KMS-11 (cell line): ENCODE data around the gene RASA3.
"Not testable (repeated sequence)": the region's sequence is repeated elsewhere in the genome, so short reads cannot be mapped to it uniquely, and the experiment has no call there.

ENCODE experiments used
- H2AFZ ChIP-seq: fragments of 200-600 bp; sonication (generic); 2 replicates; pipeline ENCODE4 v1.6.1; 2016; ENCODE audit warnings: antibody characterized with exemption, mixed run types, low read depth
- H3K27ac ChIP-seq: fragments of 200-600 bp; sonication (generic); 2 replicates; pipeline ENCODE4 v1.6.1; 2016; ENCODE audit warnings: mild to moderate bottlenecking, mixed run types
- H3K27me3 ChIP-seq: fragments of 200-600 bp; sonication (generic); 2 replicates; pipeline ENCODE4 v1.6.1; 2017; ENCODE audit warnings: mild to moderate bottlenecking, low read depth, mixed run types, moderate library complexity; ENCODE audit not compliant: insufficient read depth
- H3K36me3 ChIP-seq: fragments of 200-600 bp; sonication (generic); 2 replicates; pipeline ENCODE4 v1.6.1; 2017; ENCODE audit warnings: mild to moderate bottlenecking, mixed run types; ENCODE audit not compliant: insufficient read depth
- H3K4me1 ChIP-seq: fragments of 200-600 bp; sonication (generic); 2 replicates; pipeline ENCODE4 v1.6.1; 2016; ENCODE audit warnings: mild to moderate bottlenecking, low read depth, mixed run types; ENCODE audit not compliant: poor library complexity, severe bottlenecking
- H3K4me2 ChIP-seq: fragments of 200-600 bp; sonication (generic); 2 replicates; pipeline ENCODE4 v1.7.0; 2016; ENCODE audit warnings: mild to moderate bottlenecking, mixed run types
- H3K4me3 ChIP-seq: fragments of 200-600 bp; sonication (generic); IDR thresholded peaks from 2 replicates; pipeline ENCODE4 v1.6.1; 2017; ENCODE audit warnings: low read depth, low read length, mixed read lengths; ENCODE audit not compliant: insufficient read depth
- H3K79me2 ChIP-seq: fragments of 200-600 bp; sonication (generic); 2 replicates; pipeline ENCODE4 v1.6.1; 2016; ENCODE audit warnings: low read depth, mixed run types; ENCODE audit not compliant: insufficient read depth
- H3K9ac ChIP-seq: fragments of 200-600 bp; sonication (generic); 2 replicates; pipeline ENCODE4 v1.6.1; 2016; ENCODE audit warnings: mild to moderate bottlenecking, mixed run types
- H4K20me1 ChIP-seq: fragments of 200-600 bp; sonication (generic); 2 replicates; pipeline ENCODE4 v1.6.1; 2016; ENCODE audit warnings: mild to moderate bottlenecking, mixed run types; ENCODE audit not compliant: insufficient read depth
- TF ChIP-seq, protein P1 (sequence below): fragments of 200-600 bp; sonication (generic); conservative IDR thresholded peaks from 2 replicates; pipeline ENCODE4 v1.6.1; 2017; ENCODE audit warnings: low read depth, mild to moderate bottlenecking, antibody characterized with exemption, low read length, moderate library complexity, mixed read lengths

The RASA3 gene

DNA sequence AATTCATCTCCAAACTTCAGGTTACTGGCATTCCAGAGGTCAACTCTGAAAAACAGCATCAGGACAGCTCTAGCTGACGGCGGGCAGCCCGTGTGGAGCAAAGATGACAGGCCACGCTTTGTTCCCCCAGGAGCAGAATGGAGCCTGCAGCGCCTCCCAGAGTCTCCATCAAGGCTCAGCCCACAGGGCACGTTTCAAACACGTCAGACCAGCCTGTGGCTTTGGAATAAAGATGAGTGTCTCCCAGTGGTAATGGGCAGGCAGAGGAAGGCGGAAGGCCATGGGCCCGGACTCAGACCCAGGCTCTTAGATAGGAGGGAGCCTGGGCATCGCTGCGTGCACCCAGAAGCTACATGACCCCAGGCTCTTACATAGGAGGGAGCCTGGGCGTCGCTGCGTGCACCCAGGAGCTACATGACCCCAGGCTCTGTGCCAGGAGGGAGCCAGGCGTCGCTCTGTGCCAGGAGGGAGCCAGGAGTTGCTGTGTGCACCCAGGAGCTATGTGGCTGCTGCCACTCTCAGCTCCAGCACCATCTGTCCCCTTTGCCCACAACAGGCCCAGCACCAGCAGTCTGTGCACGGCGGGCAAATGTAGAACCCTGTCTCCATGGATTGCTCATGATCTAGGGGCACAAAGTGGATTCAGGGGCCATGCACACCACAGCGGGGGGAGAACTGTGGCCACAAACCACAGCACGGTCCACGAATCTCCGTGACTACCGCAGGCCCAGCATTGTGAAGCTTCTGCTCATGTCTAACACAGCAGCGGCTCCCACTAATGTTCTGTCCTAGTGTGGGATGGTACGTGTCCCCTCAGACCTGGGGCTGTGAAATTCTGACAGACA is 110.7 kb downstream of the RASA3 start:
- Histone ChIP-seq H3K79me2 (no peaks in the 10 kb centered on the region), H2AFZ (no peak overlapping the region), H3K4me3 (no peak overlapping the region), H3K4me1 (no peaks in the 10 kb centered on the region), H4K20me1 (no peaks in the 10 kb centered on the region), H3K27ac (no peak overlapping the region), H3K36me3 (no peaks in the 10 kb centered on the region), H3K9ac (no peak overlapping the region), H3K27me3 (no peaks in the 10 kb centered on the region), H3K4me2 (no peak overlapping the region)
- TF ChIP-seq, protein P1, sequence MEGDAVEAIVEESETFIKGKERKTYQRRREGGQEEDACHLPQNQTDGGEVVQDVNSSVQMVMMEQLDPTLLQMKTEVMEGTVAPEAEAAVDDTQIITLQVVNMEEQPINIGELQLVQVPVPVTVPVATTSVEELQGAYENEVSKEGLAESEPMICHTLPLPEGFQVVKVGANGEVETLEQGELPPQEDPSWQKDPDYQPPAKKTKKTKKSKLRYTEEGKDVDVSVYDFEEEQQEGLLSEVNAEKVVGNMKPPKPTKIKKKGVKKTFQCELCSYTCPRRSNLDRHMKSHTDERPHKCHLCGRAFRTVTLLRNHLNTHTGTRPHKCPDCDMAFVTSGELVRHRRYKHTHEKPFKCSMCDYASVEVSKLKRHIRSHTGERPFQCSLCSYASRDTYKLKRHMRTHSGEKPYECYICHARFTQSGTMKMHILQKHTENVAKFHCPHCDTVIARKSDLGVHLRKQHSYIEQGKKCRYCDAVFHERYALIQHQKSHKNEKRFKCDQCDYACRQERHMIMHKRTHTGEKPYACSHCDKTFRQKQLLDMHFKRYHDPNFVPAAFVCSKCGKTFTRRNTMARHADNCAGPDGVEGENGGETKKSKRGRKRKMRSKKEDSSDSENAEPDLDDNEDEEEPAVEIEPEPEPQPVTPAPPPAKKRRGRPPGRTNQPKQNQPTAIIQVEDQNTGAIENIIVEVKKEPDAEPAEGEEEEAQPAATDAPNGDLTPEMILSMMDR = no peak

DNA sequence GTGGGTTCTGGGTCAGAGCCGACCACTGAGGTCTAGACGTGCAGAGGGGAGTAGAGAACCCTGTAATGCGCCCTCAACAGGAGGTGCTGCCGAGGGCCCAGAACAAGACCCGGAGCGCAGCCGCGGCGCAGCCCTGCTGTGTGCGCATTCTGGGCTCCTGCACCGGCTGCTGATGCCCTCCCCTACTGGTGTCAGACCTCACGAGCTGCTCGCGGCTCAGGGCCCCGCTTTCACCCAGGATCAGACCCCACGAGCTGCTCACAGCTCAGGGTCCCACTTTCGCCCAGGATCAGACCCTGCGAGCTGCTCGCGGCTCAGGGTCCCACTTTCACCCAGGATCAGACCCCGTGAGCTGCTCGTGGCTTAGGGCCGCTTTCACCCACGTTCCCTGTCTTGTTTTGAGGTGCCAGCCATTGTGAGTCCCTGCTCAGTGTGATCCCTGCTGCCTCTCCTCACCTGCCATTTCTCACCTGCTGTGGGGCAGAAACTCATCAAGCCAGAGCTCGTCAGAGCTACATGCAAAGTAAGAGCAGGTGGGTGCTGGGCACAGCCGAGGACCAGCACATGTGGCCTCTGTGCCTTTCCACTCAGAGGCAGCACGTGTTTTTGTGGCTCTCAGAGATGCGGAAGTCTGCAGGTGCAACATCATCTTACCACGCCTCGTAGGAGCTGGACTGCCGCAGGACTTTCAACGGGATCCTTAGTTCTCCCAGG is 111.5 kb downstream of the RASA3 start:
- Histone ChIP-seq H3K79me2 (no peaks in the 10 kb centered on the region), H2AFZ (no peak overlapping the region), H3K27ac (no peak overlapping the region), H3K9ac (no peak overlapping the region), H3K27me3 (no peaks in the 10 kb centered on the region), H4K20me1 (no peaks in the 10 kb centered on the region), H3K4me3 (no peak overlapping the region), H3K4me1 (no peaks in the 10 kb centered on the region), H3K36me3 (no peaks in the 10 kb centered on the region), H3K4me2 (no peak overlapping the region)
- TF ChIP-seq, protein P1 = no peak

GRCh38 chr13:114020134-114020533 is 112.3 kb downstream of the RASA3 start:
- not testable (repeated sequence) for H3K79me2 ChIP-seq, H3K36me3 ChIP-seq, H2AFZ ChIP-seq, H4K20me1 ChIP-seq, H3K27ac ChIP-seq, H3K9ac ChIP-seq, H3K27me3 ChIP-seq, H3K4me3 ChIP-seq, H3K4me1 ChIP-seq, H3K4me2 ChIP-seq

DNA sequence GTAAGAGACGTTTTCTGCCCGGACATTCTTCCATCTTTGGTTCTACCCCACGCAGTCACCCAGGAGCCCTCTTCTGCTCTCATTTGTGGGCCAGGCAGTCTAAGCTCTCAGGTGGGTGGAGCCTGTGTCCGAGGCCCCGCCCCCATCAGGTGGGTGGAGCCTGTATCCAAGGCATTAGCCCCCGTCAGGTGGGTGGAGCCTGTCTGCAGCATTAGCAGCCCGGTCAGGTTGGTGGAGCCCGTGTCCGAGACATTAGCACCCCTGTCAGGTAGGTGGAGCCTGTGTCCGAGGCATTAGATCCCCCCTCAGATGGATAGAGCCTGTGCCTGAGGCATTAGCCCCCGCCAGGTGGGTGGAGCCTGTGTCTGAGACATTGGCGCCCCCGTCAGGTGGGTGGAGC is 113.1 kb downstream of the RASA3 start:
- Histone ChIP-seq H3K4me2 (no peak overlapping the region), H3K4me1 (no peaks in the 10 kb centered on the region), H2AFZ (no peak overlapping the region), H3K27ac (no peak overlapping the region), H3K79me2 (no peaks in the 10 kb centered on the region), H3K36me3 (no peaks in the 10 kb centered on the region), H3K27me3 (no peaks in the 10 kb centered on the region), H3K9ac (no peak overlapping the region), H4K20me1 (no peaks in the 10 kb centered on the region), H3K4me3 (no peak overlapping the region)
- TF ChIP-seq, protein P1 = no peak
